Tibial nerve (tissue), 4 donors: Measurements from ENCODE around the gene CBY1.

Experiments used
- CTCF ChIP-seq, 5 experiments: fragments of 200-600 bp in 3 of 5; fragments of 450-650 bp in 2 of 5; sonication (generic) in 3 of 5; IDR thresholded peaks; one replicate each; pipeline ENCODE4 v1.5.1; 2016 to 2019; ENCODE audit warnings: antibody characterized with exemption in 5 of 5, mild to moderate bottlenecking in 3 of 5, moderate library complexity in 2 of 5
- EP300 ChIP-seq, 2 donors: sonication (generic); formaldehyde crosslinking; IDR thresholded peaks; one replicate each; pipeline ENCODE4 v1.6.1; 2017; ENCODE audit warnings: antibody characterized with exemption in 2 of 2, mild to moderate bottlenecking in 1 of 2
- POLR2A ChIP-seq, 2 donors: fragments of 450-650 bp; IDR thresholded peaks; one replicate each; pipeline ENCODE4 v1.6.1; 2017; ENCODE audit warnings: antibody characterized with exemption in 2 of 2, mild to moderate bottlenecking in 2 of 2, moderate library complexity in 2 of 2

DNA sequence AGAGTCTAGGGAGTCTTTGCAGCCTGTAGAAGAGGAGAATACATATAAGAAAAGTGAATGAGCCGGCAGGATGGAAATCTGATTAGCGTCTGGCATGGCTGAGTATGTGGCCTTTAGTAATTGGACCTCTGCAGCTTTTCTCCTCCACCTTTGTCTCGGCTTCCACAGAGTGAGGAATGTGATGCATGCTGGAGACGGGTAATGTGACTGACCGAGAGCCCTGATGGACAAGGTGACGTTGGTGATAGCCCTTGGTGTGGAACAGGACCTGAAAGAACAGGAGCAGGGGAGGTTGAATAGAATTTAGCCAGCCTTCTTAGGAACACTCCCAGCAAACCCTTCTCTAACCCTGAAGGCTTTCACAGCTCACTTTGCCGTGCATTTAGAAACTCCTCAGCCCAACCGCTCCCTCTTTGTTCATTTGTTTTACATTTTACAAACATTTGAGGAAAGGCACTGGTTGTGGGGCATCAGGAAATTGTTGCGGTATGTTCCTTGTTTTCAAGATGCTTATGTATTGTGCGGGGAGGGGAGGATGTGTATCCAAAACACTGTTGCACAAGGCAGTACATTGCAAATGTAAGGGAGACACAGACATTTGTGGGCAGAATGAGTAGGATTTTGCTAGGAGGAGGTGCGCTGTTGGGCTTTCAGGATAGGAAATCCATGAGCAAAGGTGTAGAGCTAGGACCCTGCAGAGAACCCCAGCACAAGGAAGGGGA, 56.2 kb downstream of the CBY1 start:
- TF ChIP-seq POLR2A (IDR thresholded peaks at IDR 0.05) = no peak
- TF ChIP-seq CTCF (IDR thresholded peaks at IDR 0.05) = no peak
- TF ChIP-seq EP300 (IDR thresholded peaks at IDR 0.05) = no peak
